ENCODE results near the gene MIPEP. TPM values are rescaled to one million over a fixed set of nuclear protein-coding genes. Genes with fewer than 3 reads are reported as not detected.

Gene MIPEP
- total RNA-seq, 3 donors from 2014 or later = 11.0 to 23.0 (median 20.0) TPM

DNA sequence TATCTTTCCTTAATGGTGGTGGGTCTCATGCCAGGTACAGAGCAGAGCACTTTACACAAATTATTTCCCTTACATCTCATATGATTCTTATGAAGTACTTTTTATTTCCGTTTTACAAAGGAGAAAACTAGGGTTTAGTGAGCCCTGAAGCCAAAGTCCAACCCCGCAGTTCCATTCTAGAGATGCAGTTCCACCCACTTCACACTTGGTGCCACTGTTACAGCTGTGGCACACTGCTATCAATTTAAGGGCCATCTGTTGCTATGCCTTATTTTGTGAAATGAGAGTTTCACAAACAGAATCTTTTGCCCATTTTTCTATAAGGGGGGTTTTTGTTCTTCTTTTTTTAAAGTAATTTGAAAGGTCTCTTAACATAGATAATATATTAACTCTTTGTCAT is 12.9 kb downstream of the MIPEP start:
- no peak for DNase-seq (ENCODE audit: low spot score in 2 of 2)
- no peaks in the 10 kb centered on the region for H3K36me3 ChIP-seq
- no peak for TF ChIP-seq CTCF (IDR thresholded peaks at IDR 0.05)
- no peak for TF ChIP-seq POLR2AphosphoS5 (IDR thresholded peaks at IDR 0.05)
- no peak for TF ChIP-seq POLR2A (IDR thresholded peaks at IDR 0.05)
- no peak overlapping the region for H3K27ac ChIP-seq
- intact Hi-C loops (cut with DNase I; ENCODE audit: low total_unique reads) = loop anchor here (10.0 kb wide), 1 partner anchor 411 kb away; no protein-coding TSS in a partner anchor
- H3K4me1 ChIP-seq = no peaks in the 10 kb centered on the region
- H3K9me3 ChIP-seq = no peaks in the 10 kb centered on the region
- no peaks in the 10 kb centered on the region for H3K27me3 ChIP-seq
- no peak overlapping the region for H3K4me3 ChIP-seq

DNA sequence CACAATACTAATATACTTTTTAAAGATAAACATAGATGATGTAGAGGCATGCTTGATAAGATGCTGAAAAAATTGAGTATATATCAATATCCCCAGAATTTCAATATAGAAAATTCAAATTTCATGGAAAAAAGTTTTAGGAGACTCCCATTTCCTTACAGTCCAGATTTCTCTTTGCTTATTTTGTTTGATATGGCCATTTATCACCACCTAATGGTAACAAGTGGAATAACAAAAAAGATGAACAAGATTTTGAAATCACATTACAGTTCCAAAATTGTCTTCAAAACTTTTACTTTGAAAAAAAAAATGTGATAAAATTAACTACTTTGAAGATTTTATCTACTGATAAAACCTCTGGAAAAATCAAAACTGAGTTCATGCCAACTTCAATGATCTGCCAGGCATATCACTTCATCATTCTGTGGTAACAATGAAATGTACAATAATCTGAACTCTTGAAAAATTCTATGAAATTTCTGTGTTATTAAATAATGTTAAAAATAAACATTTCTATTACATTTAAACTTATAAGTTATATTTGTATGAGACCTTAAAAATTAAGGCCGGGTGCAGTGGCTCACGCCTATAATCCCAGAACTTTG is 17.5 kb downstream of the MIPEP start:
- DNase-seq (ENCODE audit: low spot score in 2 of 2) = no peak
- TF ChIP-seq POLR2AphosphoS5 (IDR thresholded peaks at IDR 0.05) = no peak
- peak; percentile 69 to 81 (median 74) for TF ChIP-seq CTCF (IDR thresholded peaks at IDR 0.05)
- H3K27ac ChIP-seq = no peak overlapping the region
- intact Hi-C loops (cut with DNase I; ENCODE audit: low total_unique reads) = loop anchor here (10.0 kb wide), 1 partner anchor 407 kb away; no protein-coding TSS in a partner anchor
- H3K9me3 ChIP-seq = no peaks in the 10 kb centered on the region
- no peaks in the 10 kb centered on the region for H3K36me3 ChIP-seq
- no peaks in the 10 kb centered on the region for H3K27me3 ChIP-seq
- H3K4me3 ChIP-seq = no peak overlapping the region
- no peaks in the 10 kb centered on the region for H3K4me1 ChIP-seq

GRCh38 chr13:23870356-23871140 is 18.7 kb downstream of the MIPEP start:
- H3K27ac ChIP-seq = no peak overlapping the region
- no peak overlapping the region for H3K4me3 ChIP-seq
- H3K36me3 ChIP-seq = no peaks in the 10 kb centered on the region
- no peaks in the 10 kb centered on the region for H3K9me3 ChIP-seq
- H3K4me1 ChIP-seq = no peaks in the 10 kb centered on the region
- TF ChIP-seq POLR2A (IDR thresholded peaks at IDR 0.05) = no peak
- TF ChIP-seq POLR2AphosphoS5 (IDR thresholded peaks at IDR 0.05) = no peak
- TF ChIP-seq CTCF (IDR thresholded peaks at IDR 0.05) = no peak
- intact Hi-C loops (cut with DNase I; ENCODE audit: low total_unique reads) = loop anchor here (10.0 kb wide), 1 partner anchor 406 kb away; no protein-coding TSS in a partner anchor
- no peak for DNase-seq (ENCODE audit: low spot score in 2 of 2)
- H3K27me3 ChIP-seq = no peaks in the 10 kb centered on the region

DNA sequence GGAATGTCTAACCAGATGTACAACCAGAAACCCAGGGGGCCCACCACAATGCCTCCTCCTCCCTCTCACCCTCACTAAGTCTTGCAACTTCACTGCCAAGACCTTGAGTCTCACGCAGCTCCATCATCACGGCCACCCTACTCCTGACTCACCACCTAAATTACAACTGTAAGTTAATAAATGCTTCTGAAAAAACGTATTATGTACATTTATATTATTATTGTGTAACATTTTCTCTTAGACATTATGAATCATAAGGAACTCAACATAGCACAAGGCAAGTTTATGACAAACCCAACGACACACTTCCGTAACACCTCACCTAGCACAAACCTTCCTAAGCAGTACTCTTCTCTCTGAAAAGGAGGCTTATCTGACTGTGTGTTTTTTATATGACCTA is 20.7 kb downstream of the MIPEP start:
- H3K9me3 ChIP-seq = no peaks in the 10 kb centered on the region
- DNase-seq (ENCODE audit: low spot score in 2 of 2) = no peak
- H3K27me3 ChIP-seq = no peaks in the 10 kb centered on the region
- H3K4me3 ChIP-seq = no peak overlapping the region
- TF ChIP-seq CTCF (IDR thresholded peaks at IDR 0.05) = no peak
- no peak for TF ChIP-seq POLR2AphosphoS5 (IDR thresholded peaks at IDR 0.05)
- no peak for TF ChIP-seq POLR2A (IDR thresholded peaks at IDR 0.05)
- intact Hi-C loops (cut with DNase I; ENCODE audit: low total_unique reads) = no loop called here
- no peaks in the 10 kb centered on the region for H3K4me1 ChIP-seq
- no peaks in the 10 kb centered on the region for H3K36me3 ChIP-seq
- H3K27ac ChIP-seq = no peak overlapping the region

GRCh38 chr13:23867027-23867491 is 22.1 kb downstream of the MIPEP start:
- TF ChIP-seq POLR2A (IDR thresholded peaks at IDR 0.05) (no peak), POLR2AphosphoS5 (IDR thresholded peaks at IDR 0.05) (no peak), CTCF (IDR thresholded peaks at IDR 0.05) (no peak)
- Histone ChIP-seq H3K9me3 (no peaks in the 10 kb centered on the region), H3K4me1 (no peaks in the 10 kb centered on the region), H3K27ac (no peak overlapping the region), H3K36me3 (no peaks in the 10 kb centered on the region), H3K27me3 (no peaks in the 10 kb centered on the region), H3K4me3 (no peak overlapping the region)
- no peak for DNase-seq (ENCODE audit: low spot score in 2 of 2)
- intact Hi-C loops (cut with DNase I; ENCODE audit: low total_unique reads) = no loop called here

All from breast epithelium (tissue), 4 donors.